HEK293T (cell line): ENCODE results near the gene COQ10B.

Source experiments
- CTCF ChIA-PET: fragments of 350-600 bp; formaldehyde crosslinking; extraction: SDS; loops from one replicate; lab custom pipeline; 2021; ENCODE audit warnings: antibody characterized with exemption, inconsistent platforms; lab: Yijun Ruan, JAX
- POLR2A ChIA-PET: fragments of 350-600 bp; formaldehyde crosslinking; extraction: SDS; loops from one replicate; lab custom pipeline; 2020; ENCODE audit warnings: antibody characterized with exemption, inconsistent platforms; lab: Yijun Ruan, JAX
- DNase-seq: peaks from one replicate; pipeline ENCODE4 v3.0.0; 2012; ENCODE audit warnings: mixed read lengths; ENCODE audit errors: extremely low spot score
- ARNT ChIP-seq: fragments of 450-650 bp; IDR thresholded peaks from 2 replicates; pipeline ENCODE4 v1.6.1; 2017; ENCODE audit warnings: mild to moderate bottlenecking
- BHLHE40 ChIP-seq: fragments of 450-650 bp; IDR thresholded peaks from 2 replicates; pipeline ENCODE4 v1.6.1; 2016; ENCODE audit warnings: mild to moderate bottlenecking, moderate library complexity, borderline replicate concordance
- CTBP1 ChIP-seq: fragments of 450-650 bp; IDR thresholded peaks from 2 replicates; pipeline ENCODE4 v1.6.1; 2016; ENCODE audit warnings: borderline replicate concordance
- ELF4 ChIP-seq: fragments of 450-650 bp; IDR thresholded peaks from 2 replicates; pipeline ENCODE4 v1.6.1; 2017; ENCODE audit warnings: antibody characterized with exemption
- FOXA1 ChIP-seq: fragments of 450-650 bp; IDR thresholded peaks from 2 replicates; pipeline ENCODE4 v1.6.1; 2016; ENCODE audit warnings: mild to moderate bottlenecking
- FOXK2 ChIP-seq: fragments of 450-650 bp; IDR thresholded peaks from 2 replicates; pipeline ENCODE4 v1.6.1; 2016; ENCODE audit warnings: mild to moderate bottlenecking
- FOXM1 ChIP-seq: fragments of 450-650 bp; IDR thresholded peaks from 2 replicates; pipeline ENCODE4 v1.6.1; 2017; ENCODE audit warnings: mild to moderate bottlenecking, borderline replicate concordance
- HDGF ChIP-seq: fragments of 450-650 bp; IDR thresholded peaks from 2 replicates; pipeline ENCODE4 v1.6.1; 2017; ENCODE audit warnings: antibody characterized with exemption, borderline replicate concordance
- L3MBTL2 ChIP-seq: fragments of 450-650 bp; conservative IDR thresholded peaks from 2 replicates; pipeline ENCODE4 v1.6.1; 2016; ENCODE audit warnings: mild to moderate bottlenecking
- LEF1 ChIP-seq: fragments of 450-650 bp; IDR thresholded peaks from 2 replicates; pipeline ENCODE4 v1.6.1; 2017; ENCODE audit warnings: mild to moderate bottlenecking, borderline replicate concordance
- NFRKB ChIP-seq: fragments of 450-650 bp; IDR thresholded peaks from 2 replicates; pipeline ENCODE4 v1.6.1; 2016; ENCODE audit warnings: mild to moderate bottlenecking, moderate library complexity
- PKNOX1 ChIP-seq: fragments of 450-650 bp; IDR thresholded peaks from 2 replicates; pipeline ENCODE4 v1.6.1; 2016
- SP1 ChIP-seq: fragments of 450-650 bp; IDR thresholded peaks from 2 replicates; pipeline ENCODE4 v1.6.1; 2017
- SUZ12 ChIP-seq: fragments of 450-650 bp; IDR thresholded peaks from 2 replicates; pipeline ENCODE4 v1.6.1; 2016; ENCODE audit warnings: mild to moderate bottlenecking
- TARDBP ChIP-seq: fragments of 450-650 bp; IDR thresholded peaks from 2 replicates; pipeline ENCODE4 v1.6.1; 2016
- ZNF384 ChIP-seq: fragments of 450-650 bp; IDR thresholded peaks from 2 replicates; pipeline ENCODE4 v1.6.1; 2016

The COQ10B gene

GRCh38 chr2:197504512-197504911, 51.2 kb downstream of the COQ10B start:
- ChIA-PET POLR2A (interaction anchor here (0.6 to 2.4 kb wide), 2 partner anchors 11 to 661 kb away, joined by 4 to 12 read pairs; partner anchors contain the start of gene MOB4), CTCF (interaction anchor here (0.7 kb wide), 1 partner anchor 13 kb away, joined by 4 read pairs; no protein-coding TSS in a partner anchor)
- no peak for DNase-seq
- TF ChIP-seq ELF4: no peak
- TF ChIP-seq SP1: no peak
- no peak for TF ChIP-seq L3MBTL2
- no peak for TF ChIP-seq LEF1
- no peak for TF ChIP-seq CTBP1
- TF ChIP-seq FOXM1: no peak
- no peak for TF ChIP-seq SUZ12
- TF ChIP-seq TARDBP: no peak
- no peak for TF ChIP-seq BHLHE40

- POLR2A ChIA-PET: interaction anchor here (0.9 to 2.4 kb wide), 2 partner anchors 9 kb away, joined by 3 to 12 read pairs; partner anchors contain the start of gene MOB4
Observed at GRCh38 chr2:197506658-197507057, 53.3 kb downstream of the COQ10B start.

GRCh38 chr2:197513915-197514314, 60.6 kb downstream of the COQ10B start:
- CTCF ChIA-PET: no interaction called here
- TF ChIP-seq FOXM1 (no peak), ARNT (no peak), L3MBTL2 (no peak), NFRKB (no peak), SP1 (no peak), ZNF384 (no peak), LEF1 (no peak), FOXK2 (no peak)
- DNase-seq: no peak
- POLR2A ChIA-PET: interaction anchor here (1.0 to 6.2 kb wide), 2 partner anchors 13 to 15 kb away, joined by 3 to 52 read pairs; partner anchors contain the start of genes HSPD1 and HSPE1

More at GRCh38 chr2:197506658-197507057, 53.3 kb downstream of the COQ10B start:
- CTCF ChIA-PET: no interaction called here
- no peak for TF ChIP-seq ARNT
- no peak for TF ChIP-seq PKNOX1
- no peak for TF ChIP-seq CTBP1
- no peak for TF ChIP-seq FOXA1
- no peak for TF ChIP-seq NFRKB
- TF ChIP-seq ELF4: no peak
- TF ChIP-seq HDGF: no peak
- no peak for TF ChIP-seq FOXM1
- no peak for TF ChIP-seq L3MBTL2
- no peak for TF ChIP-seq LEF1
- TF ChIP-seq SP1: no peak
- TF ChIP-seq ZNF384: no peak
- TF ChIP-seq TARDBP: no peak
- no peak for TF ChIP-seq FOXK2
- no peak for TF ChIP-seq BHLHE40
- TF ChIP-seq SUZ12: no peak
- no peak for DNase-seq

- TF ChIP-seq ZNF384: no peak
- no peak for TF ChIP-seq ELF4
- TF ChIP-seq CTBP1: no peak
- no peak for TF ChIP-seq LEF1
- no peak for TF ChIP-seq NFRKB
- no peak for TF ChIP-seq SP1
- TF ChIP-seq BHLHE40: no peak
- no peak for TF ChIP-seq TARDBP
- no peak for TF ChIP-seq HDGF
- TF ChIP-seq SUZ12: no peak
- TF ChIP-seq FOXA1: no peak
- TF ChIP-seq FOXM1: no peak
- TF ChIP-seq FOXK2: no peak
- TF ChIP-seq PKNOX1: no peak
- POLR2A ChIA-PET: interaction anchor here (1.1 to 6.2 kb wide), 5 partner anchors 9 to 191 kb away, joined by 3 to 52 read pairs (median 12); partner anchors contain the start of genes HSPD1, HSPE1 and MARS2
- CTCF ChIA-PET: no interaction called here
- no peak for DNase-seq
Observed at GRCh38 chr2:197514754-197515153, 61.4 kb downstream of the COQ10B start.

- no peak for DNase-seq
- no peak for TF ChIP-seq CTBP1
- POLR2A ChIA-PET: interaction anchor here (0.5 to 6.2 kb wide), 11 partner anchors 8 to 190 kb away, joined by 3 to 52 read pairs (median 5); partner anchors contain the start of genes COQ10B, HSPD1, HSPE1 and MARS2
- CTCF ChIA-PET: no interaction called here
Observed at GRCh38 chr2:197515315-197515738, 62.0 kb downstream of the COQ10B start.

- DNase-seq: peak; percentile 93
- ChIA-PET POLR2A (interaction anchor here (0.5 to 6.2 kb wide), 13 partner anchors 9 to 190 kb away, joined by 3 to 52 read pairs (median 4); partner anchors contain the start of genes COQ10B, HSPD1, HSPE1 and MARS2), CTCF (no interaction called here)
- TF ChIP-seq HDGF (no peak), SP1 (no peak), LEF1 (no peak), ZNF384 (no peak), TARDBP (no peak), FOXA1 (no peak), ARNT (no peak; the same call in 1 of the 2 replicates), ELF4 (peak; percentile 67; the same call in 1 of the 2 replicates), CTBP1 (peak; percentile 41; the same call in 1 of the 2 replicates), FOXK2 (no peak), NFRKB (no peak), BHLHE40 (no peak), PKNOX1 (peak; percentile 37), SUZ12 (no peak), L3MBTL2 (peak; percentile 93), FOXM1 (no peak)
Observed at GRCh38 chr2:197515739-197516392, 62.5 kb downstream of the COQ10B start, which contains the start of gene MOB4. MOB4 (plus strand) TSS chr2:197516066; CDS start chr2:197516087, 21 bp downstream.
